ENCODE results near the gene ANKRD27.
A peak's percentile ranks its signal among the peaks of the same experiment; 100 is the strongest.
"Not testable (repeated sequence)": the region's sequence is repeated elsewhere in the genome, so short reads cannot be mapped to it uniquely, and the experiment has no call there.

Gene ANKRD27

GRCh38 chr19:32611161-32611560 is 63.8 kb downstream of the ANKRD27 start:
- Histone ChIP-seq H3K36me3 (ENCODE audit: control insufficient read depth, insufficient read depth, low read length) (peaks cover 17% of the 10 kb centered on the region), H3K27me3 (ENCODE audit: control insufficient read depth, insufficient read depth, low read length) (no peaks in the 10 kb centered on the region), H3K27ac (ENCODE audit: low read length) (no peak overlapping the region), H3K9me3 (ENCODE audit: control insufficient read depth, insufficient read depth, low read length) (no peaks in the 10 kb centered on the region), H3K4me1 (ENCODE audit: control insufficient read depth, insufficient read depth, low read length) (no peaks in the 10 kb centered on the region), H3K4me3 (ENCODE audit: low read length) (no peak overlapping the region)
- no CpG with 5 or more reads among the region's 5 CpGs for WGBS (ENCODE audit: insufficient coverage, insufficient read length)
- DNase-seq (ENCODE audit: low read depth, low spot score), result no peak

- no peaks in the 10 kb centered on the region for H3K4me1 ChIP-seq (ENCODE audit: control insufficient read depth, insufficient read depth, low read length)
- peaks cover 21% of the 10 kb centered on the region for H3K36me3 ChIP-seq (ENCODE audit: control insufficient read depth, insufficient read depth, low read length)
- H3K9me3 ChIP-seq (ENCODE audit: control insufficient read depth, insufficient read depth, low read length), result no peaks in the 10 kb centered on the region
- H3K27ac ChIP-seq (ENCODE audit: low read length), result no peak overlapping the region
- H3K27me3 ChIP-seq (ENCODE audit: control insufficient read depth, insufficient read depth, low read length), result no peaks in the 10 kb centered on the region
- no peak for DNase-seq (ENCODE audit: low read depth, low spot score)
- WGBS (ENCODE audit: insufficient coverage, insufficient read length), result no CpG with 5 or more reads among the region's 20 CpGs
- no peak overlapping the region for H3K4me3 ChIP-seq (ENCODE audit: low read length)
Observed at GRCh38 chr19:32607479-32607878, 67.5 kb downstream of the ANKRD27 start.

GRCh38 chr19:32606289-32606688 is 68.7 kb downstream of the ANKRD27 start:
- peaks cover 21% of the 10 kb centered on the region for H3K36me3 ChIP-seq (ENCODE audit: control insufficient read depth, insufficient read depth, low read length)
- no peaks in the 10 kb centered on the region for H3K9me3 ChIP-seq (ENCODE audit: control insufficient read depth, insufficient read depth, low read length)
- H3K4me3 ChIP-seq (ENCODE audit: low read length), result no peak overlapping the region
- H3K4me1 ChIP-seq (ENCODE audit: control insufficient read depth, insufficient read depth, low read length), result no peaks in the 10 kb centered on the region
- DNase-seq (ENCODE audit: low read depth, low spot score), result no peak
- no peak overlapping the region for H3K27ac ChIP-seq (ENCODE audit: low read length)
- WGBS (ENCODE audit: insufficient coverage, insufficient read length), result no CpG with 5 or more reads among the region's 15 CpGs
- H3K27me3 ChIP-seq (ENCODE audit: control insufficient read depth, insufficient read depth, low read length), result no peaks in the 10 kb centered on the region

- Histone ChIP-seq H3K27me3 (ENCODE audit: control insufficient read depth, insufficient read depth, low read length) (no peaks in the 10 kb centered on the region), H3K4me1 (ENCODE audit: control insufficient read depth, insufficient read depth, low read length) (no peaks in the 10 kb centered on the region), H3K9me3 (ENCODE audit: control insufficient read depth, insufficient read depth, low read length) (no peaks in the 10 kb centered on the region), H3K27ac (ENCODE audit: low read length) (no peak overlapping the region), H3K36me3 (ENCODE audit: control insufficient read depth, insufficient read depth, low read length) (peaks cover 19% of the 10 kb centered on the region), H3K4me3 (ENCODE audit: low read length) (no peak overlapping the region)
- DNase-seq (ENCODE audit: low read depth, low spot score), result no peak
- no CpG with 5 or more reads among the region's 21 CpGs for WGBS (ENCODE audit: insufficient coverage, insufficient read length)
Observed at GRCh38 chr19:32605544-32605943, 69.4 kb downstream of the ANKRD27 start.

- Histone ChIP-seq H3K27ac (ENCODE audit: low read length) (no peak overlapping the region), H3K27me3 (ENCODE audit: control insufficient read depth, insufficient read depth, low read length) (no peaks in the 10 kb centered on the region), H3K36me3 (ENCODE audit: control insufficient read depth, insufficient read depth, low read length) (peaks cover 19% of the 10 kb centered on the region), H3K4me1 (ENCODE audit: control insufficient read depth, insufficient read depth, low read length) (no peaks in the 10 kb centered on the region), H3K9me3 (ENCODE audit: control insufficient read depth, insufficient read depth, low read length) (no peaks in the 10 kb centered on the region), H3K4me3 (ENCODE audit: low read length) (no peak overlapping the region)
- no CpG with 5 or more reads among the region's 14 CpGs for WGBS (ENCODE audit: insufficient coverage, insufficient read length)
- no peak for DNase-seq (ENCODE audit: low read depth, low spot score)
Observed at GRCh38 chr19:32603961-32604360, 71.0 kb downstream of the ANKRD27 start.

GRCh38 chr19:32599736-32600157 is 75.2 kb downstream of the ANKRD27 start:
- no peaks in the 10 kb centered on the region for H3K9me3 ChIP-seq (ENCODE audit: control insufficient read depth, insufficient read depth, low read length)
- H3K27me3 ChIP-seq (ENCODE audit: control insufficient read depth, insufficient read depth, low read length), result no peaks in the 10 kb centered on the region
- peaks cover 21% of the 10 kb centered on the region for H3K36me3 ChIP-seq (ENCODE audit: control insufficient read depth, insufficient read depth, low read length)
- H3K27ac ChIP-seq (ENCODE audit: low read length), result no peak overlapping the region
- H3K4me3 ChIP-seq (ENCODE audit: low read length), result no peak overlapping the region
- DNase-seq (ENCODE audit: low read depth, low spot score), result peak; percentile 27
- no CpG with 5 or more reads among the region's 2 CpGs for WGBS (ENCODE audit: insufficient coverage, insufficient read length)
- H3K4me1 ChIP-seq (ENCODE audit: control insufficient read depth, insufficient read depth, low read length), result no peaks in the 10 kb centered on the region

GRCh38 chr19:32599258-32599657 is 75.7 kb downstream of the ANKRD27 start:
- H3K9me3 ChIP-seq (ENCODE audit: control insufficient read depth, insufficient read depth, low read length), result no peaks in the 10 kb centered on the region
- H3K4me1 ChIP-seq (ENCODE audit: control insufficient read depth, insufficient read depth, low read length), result no peaks in the 10 kb centered on the region
- WGBS (ENCODE audit: insufficient coverage, insufficient read length), result no CpG with 5 or more reads among the region's 6 CpGs
- H3K4me3 ChIP-seq (ENCODE audit: low read length), result no peak overlapping the region
- H3K27me3 ChIP-seq (ENCODE audit: control insufficient read depth, insufficient read depth, low read length), result no peaks in the 10 kb centered on the region
- no peak overlapping the region for H3K27ac ChIP-seq (ENCODE audit: low read length)
- peaks cover 21% of the 10 kb centered on the region for H3K36me3 ChIP-seq (ENCODE audit: control insufficient read depth, insufficient read depth, low read length)
- DNase-seq (ENCODE audit: low read depth, low spot score), result no peak

GRCh38 chr19:32598022-32598421 is 77.0 kb downstream of the ANKRD27 start:
- H3K4me1 ChIP-seq (ENCODE audit: control insufficient read depth, insufficient read depth, low read length), result no peaks in the 10 kb centered on the region
- WGBS (ENCODE audit: insufficient coverage, insufficient read length), result no CpG with 5 or more reads among the region's 11 CpGs
- H3K4me3 ChIP-seq (ENCODE audit: low read length), result no peak overlapping the region
- H3K36me3 ChIP-seq (ENCODE audit: control insufficient read depth, insufficient read depth, low read length), result peaks cover 16% of the 10 kb centered on the region
- H3K27me3 ChIP-seq (ENCODE audit: control insufficient read depth, insufficient read depth, low read length), result no peaks in the 10 kb centered on the region
- H3K9me3 ChIP-seq (ENCODE audit: control insufficient read depth, insufficient read depth, low read length), result no peaks in the 10 kb centered on the region
- no peak overlapping the region for H3K27ac ChIP-seq (ENCODE audit: low read length)
- no peak for DNase-seq (ENCODE audit: low read depth, low spot score)

GRCh38 chr19:32595491-32595890 is 79.5 kb downstream of the ANKRD27 start:
- Histone ChIP-seq H3K27me3 (ENCODE audit: control insufficient read depth, insufficient read depth, low read length) (no peaks in the 10 kb centered on the region), H3K36me3 (ENCODE audit: control insufficient read depth, insufficient read depth, low read length) (peaks cover 16% of the 10 kb centered on the region), H3K4me3 (ENCODE audit: low read length) (no peak overlapping the region), H3K9me3 (ENCODE audit: control insufficient read depth, insufficient read depth, low read length) (no peaks in the 10 kb centered on the region), H3K4me1 (ENCODE audit: control insufficient read depth, insufficient read depth, low read length) (no peaks in the 10 kb centered on the region), H3K27ac (ENCODE audit: low read length) (no peak overlapping the region)
- no peak for DNase-seq (ENCODE audit: low read depth, low spot score)
- no CpG with 5 or more reads among the region's 6 CpGs for WGBS (ENCODE audit: insufficient coverage, insufficient read length)

GRCh38 chr19:32594021-32594420 is 81.0 kb downstream of the ANKRD27 start:
- whole genome bisulfite sequencing (ENCODE audit: insufficient coverage, insufficient read length), result no CpG with 5 or more reads among the region's 2 CpGs
- Histone ChIP-seq H3K36me3 (ENCODE audit: control insufficient read depth, insufficient read depth, low read length) (peaks cover 16% of the 10 kb centered on the region), H3K27ac (ENCODE audit: low read length) (no peak overlapping the region), H3K4me3 (ENCODE audit: low read length) (no peak overlapping the region), H3K27me3 (ENCODE audit: control insufficient read depth, insufficient read depth, low read length) (no peaks in the 10 kb centered on the region), H3K9me3 (ENCODE audit: control insufficient read depth, insufficient read depth, low read length) (no peaks in the 10 kb centered on the region), H3K4me1 (ENCODE audit: control insufficient read depth, insufficient read depth, low read length) (no peaks in the 10 kb centered on the region)
- no peak for DNase-seq (ENCODE audit: low read depth, low spot score)

GRCh38 chr19:32587747-32588504 is 87.1 kb downstream of the ANKRD27 start:
- not testable (repeated sequence) for H3K4me1 ChIP-seq (ENCODE audit: control insufficient read depth, insufficient read depth, low read length); H3K9me3 ChIP-seq (ENCODE audit: control insufficient read depth, insufficient read depth, low read length); DNase-seq (ENCODE audit: low read depth, low spot score); H3K27ac ChIP-seq (ENCODE audit: low read length); H3K36me3 ChIP-seq (ENCODE audit: control insufficient read depth, insufficient read depth, low read length); H3K27me3 ChIP-seq (ENCODE audit: control insufficient read depth, insufficient read depth, low read length); H3K4me3 ChIP-seq (ENCODE audit: low read length)
- WGBS (ENCODE audit: insufficient coverage, insufficient read length), result no CpG with 5 or more reads among the region's 8 CpGs

Measured in iPS DF 6.9 (cell line).